Measurements from ENCODE around the gene BABAM2. TPM values are rescaled to one million over a fixed set of nuclear protein-coding genes. Genes with fewer than 3 reads are reported as not detected.
A peak's percentile ranks its signal among the peaks of the same experiment; 100 is the strongest.

Gene BABAM2
- total RNA-seq, 1 donor = 28.5 TPM

- H3K4me3 ChIP-seq (ENCODE audit: low read depth, low read length) = no peak overlapping the region
- TF ChIP-seq CTCF (IDR thresholded peaks at IDR 0.05; ENCODE audit: insufficient read depth, low read depth, low read length) = no peak
- peak; percentile 95 for DNase-seq (ENCODE audit: low read depth)
These were observed 447.7 kb downstream of the BABAM2 start for GRCh38 chr2:28338046-28338817.

- H3K4me3 ChIP-seq (ENCODE audit: low read depth, low read length) = no peak overlapping the region
- DNase-seq (ENCODE audit: low read depth) = no peak
- TF ChIP-seq CTCF (IDR thresholded peaks at IDR 0.05; ENCODE audit: insufficient read depth, low read depth, low read length) = no peak
These were observed 448.3 kb downstream of the BABAM2 start for GRCh38 chr2:28338831-28339321.

GRCh38 chr2:28339516-28340175 lies 449.1 kb downstream of the BABAM2 start:
- DNase-seq (ENCODE audit: low read depth) = no peak
- no peak for TF ChIP-seq CTCF (IDR thresholded peaks at IDR 0.05; ENCODE audit: insufficient read depth, low read depth, low read length)

GRCh38 chr2:28340312-28341202 lies 450.0 kb downstream of the BABAM2 start:
- no peak for DNase-seq (ENCODE audit: low read depth)
- peak; percentile 22 for TF ChIP-seq CTCF (IDR thresholded peaks at IDR 0.05; ENCODE audit: insufficient read depth, low read depth, low read length)
- no peak overlapping the region for H3K4me3 ChIP-seq (ENCODE audit: low read depth, low read length)

More at GRCh38 chr2:28339516-28340175, 449.1 kb downstream of the BABAM2 start:
- H3K4me3 ChIP-seq (ENCODE audit: low read depth, low read length) = no peak overlapping the region

GRCh38 chr2:28341208-28341891 lies 450.8 kb downstream of the BABAM2 start:
- peak; percentile 48 for DNase-seq (ENCODE audit: low read depth)
- TF ChIP-seq CTCF (IDR thresholded peaks at IDR 0.05; ENCODE audit: insufficient read depth, low read depth, low read length) = no peak
- H3K4me3 ChIP-seq (ENCODE audit: low read depth, low read length) = no peak overlapping the region
